Stimulated activated CD4-positive, alpha-beta T cell treated with anti-CD3 and anti-CD28 coated beads, Interleukin-15, amount 100 ng/mL, for 24 hours (primary cell): ENCODE data around the gene CTU2.

ENCODE experiments used
- DNase-seq: peaks from one replicate; pipeline ENCODE4 v3.0.0-alpha.2; 2020

The CTU2 gene

DNA sequence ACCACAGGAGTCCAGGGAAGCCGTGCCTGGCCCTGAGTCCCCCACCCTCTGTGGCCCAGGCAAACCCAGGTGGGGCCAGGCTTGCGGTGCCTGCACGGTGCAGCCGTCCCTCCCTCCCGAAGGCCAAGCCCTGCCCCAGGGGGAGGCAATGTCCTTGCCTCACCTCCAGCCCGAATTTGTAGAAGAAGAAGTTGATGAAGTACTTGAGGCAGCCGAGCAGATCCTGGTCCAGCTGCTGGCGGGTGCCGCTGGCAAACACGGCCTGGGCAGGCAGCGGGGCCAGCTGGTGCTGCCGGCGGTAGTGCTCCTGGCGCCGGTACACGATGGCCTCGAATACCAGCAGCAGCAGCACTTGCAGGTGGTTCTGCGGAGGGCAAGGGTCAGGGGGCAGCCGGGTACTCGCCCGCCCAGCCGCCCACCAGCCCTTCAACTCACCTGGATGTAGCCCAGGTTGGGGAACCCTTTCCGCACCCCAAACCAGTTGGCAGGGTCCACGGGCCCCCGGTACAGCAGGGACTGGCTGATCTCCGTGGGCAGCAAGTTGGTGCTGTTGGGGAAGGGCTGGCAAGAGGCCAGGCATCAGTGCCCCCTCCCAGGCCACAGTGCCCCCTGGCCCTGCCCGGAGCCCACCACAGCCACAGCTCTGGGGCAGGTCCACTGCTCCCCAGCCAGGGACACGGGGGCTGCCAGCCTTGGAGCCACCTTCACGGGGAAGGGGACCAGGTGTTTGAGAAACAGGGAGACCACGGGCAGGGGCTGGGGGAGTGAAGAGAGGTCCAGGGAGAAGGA, 26.1 kb downstream of the CTU2 start:
- no peak for DNase-seq

DNA sequence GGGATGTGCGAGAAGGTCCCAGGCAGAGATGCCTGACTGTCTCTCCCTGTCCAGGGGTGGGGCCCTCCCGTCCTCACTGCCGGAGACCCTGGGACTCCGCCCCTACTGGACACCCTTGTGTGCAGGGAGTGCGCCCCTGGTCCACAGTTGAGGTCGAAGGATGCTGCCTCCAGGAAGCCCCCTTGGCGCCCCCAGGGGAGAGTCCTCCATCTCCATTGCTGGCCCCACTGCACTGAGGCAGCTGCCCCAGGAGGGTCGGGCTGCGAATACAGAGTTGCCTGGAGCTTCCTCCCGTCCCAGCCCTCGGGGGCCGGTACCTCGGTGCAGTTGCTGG, 26.6 kb downstream of the CTU2 start:
- DNase-seq, result no peak

DNA sequence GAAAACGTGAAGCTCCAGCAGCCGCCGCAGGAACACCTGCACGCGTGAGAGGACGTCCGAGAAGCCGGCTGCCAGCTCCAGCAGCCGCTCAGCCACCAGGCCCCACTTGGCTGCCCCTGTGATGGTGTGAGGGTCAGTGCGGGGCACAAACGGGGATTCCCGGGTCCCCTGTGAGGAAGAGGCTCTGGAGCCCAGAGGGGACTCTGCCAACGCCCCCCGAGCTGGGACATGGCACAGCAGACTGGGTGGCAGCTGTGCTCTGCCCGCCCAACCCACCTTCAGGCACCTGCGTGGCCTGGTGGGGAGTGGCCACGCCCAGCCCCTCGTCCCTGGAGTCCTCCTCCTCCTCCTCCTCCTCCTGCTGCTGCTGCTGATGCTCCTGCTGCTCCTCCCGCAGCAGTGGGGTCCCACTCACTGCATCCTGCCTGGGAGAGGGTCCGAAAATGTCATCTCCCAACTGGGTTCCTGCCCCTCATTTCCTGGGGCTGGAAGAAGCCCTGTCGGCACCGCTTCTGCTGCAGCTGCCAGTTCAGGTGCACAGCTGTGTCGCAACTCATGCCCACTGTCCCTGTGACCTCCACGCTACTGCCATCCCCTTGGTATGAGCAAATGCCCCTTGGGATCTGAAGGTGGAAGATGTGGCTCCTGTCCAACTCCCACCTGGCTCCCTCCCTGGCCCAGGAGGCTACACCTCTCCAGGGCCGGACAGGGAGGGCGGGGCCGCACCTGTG, 27.5 kb downstream of the CTU2 start:
- DNase-seq, result no peak

DNA sequence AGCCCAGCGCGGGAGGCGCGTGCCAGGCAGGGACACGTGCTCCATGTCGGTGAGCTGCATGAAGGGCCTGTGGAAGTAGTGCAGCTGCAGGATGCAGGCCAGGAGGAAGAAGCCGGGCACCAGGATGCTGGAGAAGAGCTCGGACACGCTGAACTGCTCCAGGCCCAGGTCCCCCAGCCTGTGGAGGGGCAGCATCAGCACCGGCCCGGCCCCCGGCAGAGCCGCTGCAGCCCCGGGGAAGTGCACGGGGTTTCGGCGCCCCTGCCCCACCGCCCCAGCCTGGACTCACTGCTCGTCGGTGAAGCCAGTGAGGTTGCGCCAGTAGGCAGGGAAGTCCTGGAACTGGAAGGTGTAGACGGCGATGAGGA, 28.0 kb downstream of the CTU2 start:
- no peak for DNase-seq

DNA sequence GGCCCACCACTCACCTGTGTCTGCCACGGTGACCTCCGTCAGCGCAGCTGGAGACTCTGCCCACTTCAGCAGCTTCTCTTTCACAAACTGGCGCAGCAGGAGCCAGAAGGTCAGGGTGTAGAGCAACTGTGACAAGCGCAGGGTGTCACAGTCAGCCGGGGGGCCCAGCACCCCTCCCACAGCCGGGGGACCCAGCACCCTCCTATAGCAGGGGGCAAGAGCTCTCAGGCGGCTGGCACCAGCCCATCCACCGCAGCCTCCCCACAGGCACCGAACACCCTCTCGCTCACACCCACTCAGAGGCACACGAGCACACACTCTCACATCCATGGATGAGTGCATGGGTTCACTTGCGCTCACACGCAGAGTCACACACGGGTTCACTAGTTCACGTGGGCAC, 28.8 kb downstream of the CTU2 start:
- DNase-seq, result no peak

DNA sequence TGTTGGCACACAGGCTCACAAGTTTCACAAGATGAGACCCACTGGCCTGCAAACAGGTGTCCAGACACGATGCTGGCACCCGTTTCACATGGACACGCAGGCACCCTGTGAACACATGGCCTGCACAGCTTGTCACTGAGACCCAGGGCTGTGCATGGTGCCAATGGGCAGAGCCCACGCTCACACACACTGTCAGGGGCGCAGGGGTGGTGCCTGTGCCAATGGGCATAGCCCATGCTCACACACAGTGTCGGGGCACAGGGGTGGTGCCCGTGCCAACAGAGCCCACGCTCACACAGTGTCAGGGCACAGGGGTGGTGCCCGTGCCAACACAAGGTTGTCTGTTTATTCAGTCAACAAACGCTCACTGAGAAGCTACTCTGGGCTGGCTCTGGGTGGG, 29.3 kb downstream of the CTU2 start:
- DNase-seq, result no peak

DNA sequence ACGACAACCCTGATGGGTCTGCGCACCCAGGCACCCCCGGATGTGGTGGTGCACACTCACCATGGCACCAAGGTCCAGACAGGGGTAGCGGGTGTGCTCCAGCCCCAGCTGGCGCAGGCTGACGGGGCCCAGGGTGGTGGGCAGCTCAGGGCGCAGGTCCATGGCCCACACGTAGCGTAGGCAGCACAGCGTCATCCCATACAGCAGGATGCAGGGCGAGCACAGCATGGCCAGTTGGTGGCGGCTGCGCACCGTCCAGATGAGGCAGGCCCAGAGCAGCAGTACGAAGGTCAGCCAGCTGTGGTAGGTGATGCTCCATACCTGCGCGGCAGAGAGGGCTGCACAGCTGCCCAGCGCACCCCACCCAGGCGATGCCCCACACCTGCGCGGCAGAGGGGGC, 29.8 kb downstream of the CTU2 start:
- DNase-seq, result no peak

DNA sequence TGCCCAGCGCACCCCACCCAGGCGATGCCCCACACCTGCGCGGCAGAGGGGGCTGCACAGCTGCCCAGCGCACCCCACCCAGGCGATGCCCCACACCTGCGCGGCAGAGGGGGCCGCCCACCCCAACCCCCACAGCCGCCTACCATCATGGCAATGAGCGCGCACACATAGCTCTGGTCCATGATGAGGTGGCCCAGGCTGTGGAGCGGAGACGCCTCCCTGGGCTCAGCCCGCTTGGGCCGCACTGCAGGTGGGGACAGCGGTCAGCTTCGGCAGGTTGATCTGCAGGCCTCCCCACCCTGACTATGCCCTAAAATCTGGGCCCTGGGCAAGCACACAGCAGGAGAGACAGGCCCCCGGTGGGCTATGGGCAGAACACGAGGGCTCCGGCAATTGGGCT, 30.2 kb downstream of the CTU2 start:
- no peak for DNase-seq

DNA sequence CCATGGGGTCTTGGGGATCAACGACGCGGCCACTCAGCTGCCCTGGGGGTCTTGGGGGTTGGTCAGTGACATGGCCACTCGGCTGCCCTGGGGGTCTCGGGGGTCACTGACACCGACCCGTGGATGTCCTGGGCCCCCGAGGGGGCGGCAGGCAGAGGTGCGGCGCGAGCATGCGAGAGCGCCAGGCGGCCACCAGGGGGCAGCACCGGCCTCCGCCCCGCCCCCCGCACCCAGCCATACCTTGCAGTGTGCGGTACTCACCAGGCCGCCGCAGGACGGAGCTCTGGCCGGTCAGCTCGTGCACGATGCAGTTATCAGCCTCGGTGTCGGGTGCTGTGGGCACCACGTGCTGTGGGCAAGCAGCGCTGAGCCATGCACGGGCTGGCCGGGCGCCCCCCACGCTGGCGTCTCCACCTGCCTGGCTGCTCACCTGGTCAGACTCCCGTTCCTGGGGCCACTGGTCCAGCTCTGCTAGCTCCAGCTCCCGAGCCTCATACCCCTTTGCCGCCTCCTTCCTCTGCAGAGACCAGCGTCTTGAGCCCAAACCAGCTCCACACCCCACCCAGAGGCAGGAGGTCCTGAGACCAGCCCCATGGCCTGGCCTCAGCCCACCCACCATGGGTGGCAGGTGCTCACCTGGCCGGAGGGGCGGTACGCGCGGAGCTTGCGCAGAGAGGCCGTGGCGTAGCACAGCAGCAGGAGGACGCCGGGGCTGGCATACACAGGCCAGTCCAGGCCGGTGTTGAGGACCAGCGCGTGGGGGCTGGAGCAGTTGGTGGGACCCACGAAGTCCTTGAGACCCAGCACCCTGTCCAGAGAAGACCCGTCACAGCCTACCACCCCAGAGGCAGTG, 31.2 kb downstream of the CTU2 start:
- peak; percentile 69 for DNase-seq

DNA sequence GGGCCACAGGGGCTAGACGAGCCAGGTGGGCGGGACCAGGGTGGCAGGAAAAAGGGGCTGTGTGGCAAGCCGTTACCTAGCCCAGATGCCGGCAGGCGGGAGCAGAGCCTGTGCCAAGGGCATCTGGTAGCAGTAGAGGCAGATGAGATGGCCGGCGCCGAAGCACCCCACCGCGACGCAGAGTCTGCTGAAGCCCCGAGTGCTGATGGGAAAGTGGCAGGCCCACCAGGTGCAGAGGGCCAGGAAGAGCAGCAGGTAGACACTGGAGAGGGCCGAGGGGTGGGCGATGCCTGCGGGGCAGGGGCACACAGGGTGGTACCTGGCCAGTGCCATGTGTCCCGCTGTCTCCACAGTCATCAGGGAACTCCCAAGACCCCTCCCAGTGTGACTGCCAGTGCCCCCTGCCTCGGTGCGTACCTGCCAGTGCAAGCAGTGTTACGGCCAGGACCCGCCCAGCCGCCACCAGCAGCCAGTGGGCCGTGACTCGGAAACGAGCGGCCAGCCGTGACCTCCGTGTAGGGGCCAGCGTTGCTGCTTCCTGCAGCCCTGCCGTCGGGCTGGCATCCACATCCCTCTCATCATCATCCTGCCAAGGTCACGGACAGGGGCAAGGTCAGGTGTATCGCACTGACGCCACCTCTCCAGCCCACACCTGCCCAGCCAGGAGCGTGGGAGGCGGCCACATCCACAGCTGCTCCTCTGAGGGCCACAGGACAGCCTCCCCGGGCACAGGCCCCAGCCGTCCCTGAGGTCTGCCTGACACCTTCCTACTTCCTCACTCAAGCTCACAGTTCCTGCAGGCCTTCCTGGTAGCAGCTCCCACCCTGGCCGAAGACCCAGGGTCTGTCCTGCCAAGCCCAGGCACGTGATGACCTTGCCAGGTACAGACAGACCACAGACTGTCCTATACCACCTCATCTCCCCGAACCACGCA, 32.1 kb downstream of the CTU2 start:
- no peak for DNase-seq

DNA sequence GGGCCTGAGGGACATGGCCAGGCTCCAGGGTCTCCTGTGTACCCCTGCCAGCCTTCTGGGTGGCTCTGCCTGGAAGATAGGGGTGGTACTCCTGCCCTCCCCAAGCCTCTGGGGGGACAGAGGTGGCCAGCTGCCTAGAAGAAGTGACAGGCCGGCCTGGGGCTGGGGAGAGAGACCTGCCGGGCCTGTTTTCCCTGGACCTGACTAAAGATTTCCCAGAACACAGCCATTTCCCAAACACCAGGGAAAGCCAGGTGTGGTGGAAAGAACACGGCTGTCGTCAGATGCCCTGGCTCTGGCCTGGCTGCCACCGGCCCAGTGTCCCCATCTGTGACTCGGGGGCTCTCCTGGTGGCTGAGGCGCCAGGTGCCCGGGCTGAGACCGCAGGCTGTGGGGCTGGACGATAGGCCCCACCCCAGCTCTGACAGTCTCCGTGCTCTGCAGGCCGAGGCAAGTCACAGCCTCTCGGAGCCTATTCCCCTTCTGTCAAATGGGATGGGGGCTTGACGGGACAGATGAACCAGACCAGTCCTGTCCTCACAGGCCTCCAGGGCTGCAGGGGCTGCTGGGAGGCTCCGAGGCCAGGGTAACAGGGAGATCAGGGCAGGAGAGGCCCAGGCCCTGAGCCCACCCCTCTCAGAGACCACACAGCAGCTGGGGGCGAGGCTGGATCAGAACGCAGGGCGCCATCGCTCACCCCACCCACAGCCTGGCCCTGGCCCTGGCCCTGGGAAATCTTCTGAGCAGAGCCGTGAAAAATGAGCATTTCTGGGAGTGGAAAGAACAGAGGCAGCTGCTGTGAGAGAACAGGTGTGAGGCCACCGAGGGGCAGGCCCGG, 33.1 kb downstream of the CTU2 start:
- no peak for DNase-seq

DNA sequence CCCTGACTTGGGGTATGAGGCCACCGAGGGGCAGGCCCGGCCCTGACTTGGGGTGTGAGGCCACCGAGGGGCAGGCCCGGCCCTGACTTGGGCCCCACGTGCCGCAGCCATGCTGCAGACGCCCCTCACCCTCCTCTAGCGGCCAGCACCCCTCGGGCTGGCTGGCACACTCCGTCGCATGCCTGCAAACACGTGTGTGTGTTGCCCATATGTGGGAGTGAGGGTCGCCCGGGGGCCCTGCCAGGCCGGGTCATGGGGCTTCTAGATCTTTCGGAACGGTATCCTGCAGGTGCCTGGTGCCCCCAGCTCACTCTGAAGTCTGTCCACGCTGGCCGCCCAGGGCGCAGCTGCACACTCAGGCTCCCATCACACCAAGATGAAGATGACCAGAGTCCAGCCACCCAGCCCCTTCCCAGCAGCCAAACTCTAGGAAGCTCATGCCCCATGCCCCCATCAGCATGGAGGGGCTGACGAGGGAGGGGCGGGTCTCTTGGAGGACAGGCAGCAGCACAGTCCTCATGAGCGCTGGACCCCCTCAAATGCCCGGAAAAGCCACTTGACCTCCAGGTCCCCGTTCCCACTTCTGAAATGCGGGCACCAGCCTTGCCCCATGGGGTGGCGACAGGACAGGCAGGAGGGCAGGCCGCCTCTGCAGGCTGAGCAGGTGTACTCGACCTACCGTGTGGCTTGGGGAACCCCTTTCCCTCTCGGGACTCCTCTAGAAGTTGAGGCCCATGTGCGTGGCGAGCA, 33.8 kb downstream of the CTU2 start:
- no peak for DNase-seq

DNA sequence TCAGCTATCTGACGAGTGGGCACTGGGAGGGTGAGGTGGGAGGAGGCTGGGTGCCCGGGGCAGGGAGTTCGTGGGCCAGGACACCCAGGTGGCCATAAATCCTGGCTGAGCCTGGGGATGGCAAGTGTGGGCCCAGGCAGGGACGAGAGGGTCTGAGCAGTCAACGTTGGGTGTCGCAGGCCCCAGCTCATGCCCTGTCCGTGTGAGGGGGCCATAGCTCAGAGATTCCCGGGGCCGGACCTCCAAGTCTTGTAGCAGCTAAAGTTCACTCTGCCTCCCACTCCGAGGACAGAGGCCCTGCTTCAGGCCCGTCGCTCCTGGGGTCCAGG, 34.4 kb downstream of the CTU2 start:
- DNase-seq, result no peak

DNA sequence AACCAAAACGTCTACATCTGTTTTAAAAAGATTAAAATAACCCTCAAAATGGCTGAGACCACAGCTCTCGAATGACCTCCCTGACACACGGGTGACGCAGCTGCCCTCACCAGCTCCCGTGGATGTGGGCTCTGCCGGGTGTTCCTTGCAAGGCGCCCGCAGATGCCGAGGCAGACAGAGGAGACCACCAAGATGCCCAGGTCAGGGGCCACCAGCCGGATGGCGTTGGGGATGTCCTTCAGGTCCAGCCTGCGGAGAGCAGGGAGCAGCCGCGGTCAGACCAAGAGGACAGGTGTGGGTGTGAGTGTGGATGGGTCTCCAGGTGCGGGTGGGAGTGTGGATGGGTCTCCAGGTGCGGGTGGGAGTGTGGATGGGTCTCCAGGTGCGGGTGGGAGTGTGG, 35.1 kb downstream of the CTU2 start:
- DNase-seq, result no peak

DNA sequence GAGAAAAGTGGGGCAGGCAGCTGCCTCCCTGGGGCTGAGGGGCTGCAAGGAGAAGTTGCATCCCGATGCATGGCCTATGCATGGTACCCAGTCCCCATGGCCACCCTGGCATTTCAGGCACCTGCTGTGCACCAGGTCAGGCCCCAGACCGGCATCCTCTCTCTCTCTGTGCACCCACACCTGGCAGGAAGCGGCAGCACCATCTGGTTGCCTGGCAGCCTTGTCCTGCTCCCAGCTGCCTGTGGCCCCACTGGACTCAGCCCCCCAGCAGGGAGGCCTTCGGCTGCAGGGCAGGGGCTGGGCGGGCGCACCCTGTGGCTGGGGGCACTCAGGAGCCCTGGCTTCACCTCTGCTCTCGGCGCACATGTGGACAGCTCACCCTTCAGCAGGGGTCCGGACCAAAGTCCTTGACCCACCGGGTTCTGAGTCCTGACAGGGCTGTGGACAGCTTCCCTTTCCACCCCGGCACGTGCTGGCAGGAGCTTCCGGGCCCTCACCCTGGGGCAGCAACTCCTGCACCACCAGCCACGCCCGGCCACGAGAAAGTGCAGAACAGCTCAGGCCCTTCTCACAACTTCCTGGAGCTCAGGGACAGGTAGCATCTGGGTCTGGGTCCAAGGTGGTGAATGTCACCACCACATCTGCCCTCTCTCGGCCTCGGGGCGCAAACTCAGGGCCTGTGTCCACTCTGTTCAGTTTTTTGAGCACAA, 36.7 kb downstream of the CTU2 start:
- no peak for DNase-seq

DNA sequence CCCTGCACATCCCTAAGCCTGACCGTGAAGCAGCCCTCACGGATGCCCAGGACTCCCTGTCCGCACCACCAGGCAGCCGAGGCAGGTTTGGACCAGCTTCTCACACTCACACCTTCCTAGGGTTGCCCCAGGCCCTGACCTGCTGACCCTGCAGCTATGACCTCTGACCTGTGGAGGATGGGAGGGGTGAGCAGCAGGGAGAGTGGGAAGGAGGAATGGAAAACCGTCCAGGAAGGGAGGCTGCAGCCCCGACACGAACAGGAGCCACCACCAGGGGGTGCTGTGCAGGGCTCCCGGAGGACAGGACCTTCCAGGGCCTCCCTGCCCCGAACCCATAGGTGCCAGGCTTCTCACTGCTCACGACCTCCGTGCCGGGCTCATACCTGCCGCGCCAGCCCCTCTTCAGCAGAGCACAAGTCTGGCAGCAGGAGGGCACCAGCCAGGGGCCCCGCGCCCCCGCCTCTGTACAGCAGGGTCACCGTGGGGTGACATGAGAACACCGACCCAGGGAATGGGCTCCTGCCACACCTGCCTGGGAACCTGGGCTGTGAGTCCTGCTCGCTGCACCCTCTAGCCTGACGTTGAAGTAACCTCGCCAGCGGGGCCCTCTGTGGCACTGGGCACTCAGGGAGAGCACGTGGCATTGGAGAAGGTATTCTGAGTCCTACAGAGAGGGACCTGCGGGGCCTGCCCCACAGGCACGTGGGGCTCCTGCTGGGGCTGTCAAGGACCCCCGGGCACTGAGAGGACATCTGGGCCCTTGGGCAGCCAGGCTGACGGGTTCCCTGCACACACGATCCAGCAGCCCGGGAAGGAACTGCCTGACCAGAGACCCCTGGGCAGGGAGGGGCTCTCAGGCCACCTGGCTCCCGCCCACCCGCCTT, 37.6 kb downstream of the CTU2 start:
- peak; percentile 85 for DNase-seq

DNA sequence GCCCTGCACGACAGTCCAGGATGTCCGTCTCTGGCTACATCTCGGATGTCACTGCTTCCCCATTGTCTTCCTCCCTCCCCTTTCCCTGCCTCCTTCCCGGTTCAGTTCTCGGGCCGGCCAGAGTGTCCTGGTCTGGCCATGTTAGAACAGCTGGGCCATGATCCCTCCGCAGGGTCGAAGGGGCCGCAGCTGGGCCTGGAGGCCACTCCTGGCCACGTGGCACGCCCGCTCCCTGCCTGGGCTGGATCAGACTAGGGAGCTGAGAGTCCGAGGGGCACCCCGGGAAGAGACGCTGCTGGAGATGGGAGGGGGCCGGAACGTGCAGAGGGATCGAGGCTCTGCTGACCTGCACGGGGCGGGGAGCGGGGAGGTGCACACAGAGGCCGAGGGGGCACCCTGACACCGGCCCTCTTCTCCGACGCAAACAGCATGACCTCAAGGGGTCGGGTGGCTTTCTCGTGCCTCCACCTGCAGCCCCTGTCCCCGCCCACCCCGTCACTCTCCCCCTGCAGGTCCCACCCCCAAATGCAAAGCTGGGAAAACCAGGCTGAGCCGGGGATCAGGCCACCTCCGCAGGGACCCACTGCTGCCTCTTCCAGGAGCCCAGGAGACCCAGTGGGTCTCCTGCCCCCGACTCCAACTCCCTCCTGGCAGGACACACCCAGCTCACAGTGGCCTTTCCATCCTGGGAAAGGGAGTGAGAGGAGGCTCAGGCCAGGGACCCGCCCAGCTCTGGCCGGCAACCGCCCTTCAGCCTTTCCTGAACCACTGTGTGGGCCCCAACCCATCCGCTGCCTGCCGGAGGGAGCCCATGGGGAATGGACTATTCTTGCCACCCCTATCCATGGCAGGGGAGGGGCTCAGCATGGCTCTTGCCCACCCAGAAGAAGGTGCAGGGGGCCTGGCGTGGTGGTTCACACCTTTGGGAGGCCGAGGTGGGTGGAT, 38.5 kb downstream of the CTU2 start:
- DNase-seq, result no peak

DNA sequence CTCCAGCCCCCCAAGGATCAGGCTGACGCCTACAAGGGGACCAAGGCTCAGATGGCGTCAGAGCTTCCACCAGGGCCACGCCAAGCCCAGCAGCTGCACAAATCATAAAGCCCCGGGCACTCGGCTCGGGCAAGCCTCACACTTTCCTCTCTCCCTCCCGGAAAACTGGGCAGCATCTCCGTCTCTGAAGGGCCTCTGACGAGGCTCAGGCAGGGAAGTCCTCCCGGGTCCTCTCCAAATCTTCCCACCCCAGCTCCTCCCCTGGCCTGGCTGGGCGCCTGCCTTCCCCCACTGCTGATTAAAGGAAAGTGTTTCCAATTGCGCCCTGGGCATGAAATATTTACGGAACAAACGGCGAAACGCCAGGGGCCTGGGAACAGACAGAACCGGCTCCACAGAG, 40.2 kb downstream of the CTU2 start:
- no peak for DNase-seq
